Measurements from ENCODE around the gene EPB41L5.
"Not testable (repeated sequence)": the region's sequence is repeated elsewhere in the genome, so short reads cannot be mapped to it uniquely, and the experiment has no call there.

EPB41L5 gene

DNA sequence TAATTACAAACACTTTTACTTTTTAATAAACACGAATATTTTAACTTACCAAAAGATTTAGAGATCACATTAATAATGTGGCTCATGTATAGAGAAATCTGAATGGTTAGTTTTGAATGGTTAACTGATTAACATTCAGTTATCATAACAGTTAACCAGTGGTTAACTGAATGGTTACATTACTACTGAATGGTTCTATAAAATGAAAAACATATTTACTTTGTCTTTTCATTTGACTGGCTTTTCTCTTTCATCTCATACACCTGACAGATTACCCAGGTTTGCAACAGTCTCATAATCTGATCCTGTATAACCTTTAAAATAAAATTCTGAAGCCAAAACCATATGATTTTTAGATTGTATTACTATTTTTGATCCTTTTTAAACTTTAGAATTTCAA, 91.9 kb downstream of the EPB41L5 start:
- no peak for DNase-seq

GRCh38 chr2:120105360-120105759, 92.5 kb downstream of the EPB41L5 start:
- no peak for DNase-seq

- DNase-seq, result no peak
These were observed 95.2 kb downstream of the EPB41L5 start for GRCh38 chr2:120108049-120108448.

- DNase-seq, result no peak
These were observed 95.9 kb downstream of the EPB41L5 start for GRCh38 chr2:120108749-120109148.

- no peak for DNase-seq
These were observed 96.5 kb downstream of the EPB41L5 start for GRCh38 chr2:120109186-120110061.

GRCh38 chr2:120110062-120110362, 97.1 kb downstream of the EPB41L5 start:
- DNase-seq, result no peak

- DNase-seq, result no peak
These were observed 97.6 kb downstream of the EPB41L5 start for GRCh38 chr2:120110507-120110906.

DNA sequence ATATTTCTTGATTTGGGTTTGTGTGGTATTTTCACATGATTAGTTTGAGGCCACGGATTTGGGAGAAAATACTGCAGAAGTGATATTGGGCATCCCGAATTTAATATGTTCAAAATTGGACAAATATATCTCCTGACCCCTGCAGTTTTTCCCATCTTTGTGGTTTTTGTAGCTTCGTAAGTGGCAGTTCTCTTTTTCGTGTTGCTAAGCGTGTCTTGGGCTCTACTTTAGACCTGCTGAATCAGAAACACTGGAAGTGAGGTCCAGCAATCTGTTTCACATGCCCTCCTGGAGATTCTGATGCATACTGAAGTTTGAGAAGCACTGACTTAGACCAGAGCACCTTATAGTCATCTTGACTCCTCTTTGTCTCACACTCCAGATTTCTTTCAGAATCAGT, 98.3 kb downstream of the EPB41L5 start:
- DNase-seq, result no peak

- no peak for DNase-seq
These were observed 105.1 kb downstream of the EPB41L5 start for GRCh38 chr2:120118018-120118417.

DNA sequence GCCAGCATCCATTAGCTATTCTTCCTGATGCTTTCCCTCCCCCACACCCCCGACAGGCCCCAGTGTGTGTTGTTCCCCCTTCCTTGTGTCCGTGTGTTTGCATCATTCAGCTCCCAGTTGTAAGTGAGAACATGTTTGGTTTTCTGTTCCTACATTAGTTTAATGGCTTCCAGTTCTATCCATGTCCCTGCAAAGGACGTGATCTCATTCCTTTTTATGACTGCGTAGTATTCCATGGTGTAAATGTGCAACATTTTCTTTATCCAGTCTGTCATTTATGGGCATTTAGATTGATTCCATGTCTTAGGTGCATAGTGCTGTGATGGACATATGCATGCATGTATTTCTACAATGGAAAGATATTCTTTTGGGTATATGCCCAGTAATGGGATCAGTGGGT, 105.6 kb downstream of the EPB41L5 start:
- no peak for DNase-seq

DNA sequence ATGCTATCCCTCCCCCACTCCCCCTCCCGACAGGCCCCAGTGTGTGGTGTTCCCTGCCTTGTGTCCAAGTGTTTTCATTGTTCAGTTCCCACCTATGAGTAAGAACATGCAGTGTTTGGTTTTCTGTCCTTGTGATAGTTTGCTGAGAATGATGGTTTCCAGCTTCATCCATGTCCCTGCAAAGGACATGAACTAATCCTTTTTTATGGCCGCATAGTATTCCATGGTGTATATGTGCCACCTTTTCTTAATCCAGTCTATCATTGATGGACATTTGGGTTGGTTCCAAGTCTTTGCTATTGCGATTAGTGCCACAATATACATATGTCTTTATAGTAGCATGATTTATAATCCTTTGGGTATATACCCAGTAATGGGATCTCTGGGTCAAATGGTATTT, 108.5 kb downstream of the EPB41L5 start:
- not testable (repeated sequence) for DNase-seq

DNA sequence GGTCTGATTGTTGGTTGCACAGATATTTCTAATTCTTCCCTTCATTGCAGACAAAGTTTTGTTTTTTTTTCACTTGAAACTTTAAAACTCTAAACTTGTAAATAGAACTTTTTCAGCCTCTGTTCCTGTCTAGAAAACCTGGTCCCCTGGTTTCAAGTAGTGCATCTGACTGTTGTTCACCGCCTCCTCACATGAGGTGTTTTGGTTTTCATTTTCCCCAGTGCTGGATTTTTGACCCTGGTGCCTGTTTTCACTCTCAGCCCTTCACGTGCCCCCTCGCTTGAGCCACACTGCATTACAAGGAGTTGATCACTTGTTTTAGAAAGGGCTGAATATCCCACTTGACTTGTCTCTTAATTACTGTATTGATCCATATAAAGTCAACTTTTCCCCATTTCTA, 110.2 kb downstream of the EPB41L5 start:
- DNase-seq, result no peak

GRCh38 chr2:120125195-120125594, 112.3 kb downstream of the EPB41L5 start:
- no peak for DNase-seq

GRCh38 chr2:120128216-120128615, 115.3 kb downstream of the EPB41L5 start:
- no peak for DNase-seq

- DNase-seq, result no peak
These were observed 119.3 kb downstream of the EPB41L5 start for GRCh38 chr2:120132190-120132589.

GRCh38 chr2:120132691-120133090, 119.8 kb downstream of the EPB41L5 start:
- no peak for DNase-seq

GRCh38 chr2:120133572-120134244, 120.8 kb downstream of the EPB41L5 start:
- DNase-seq, result no peak

DNA sequence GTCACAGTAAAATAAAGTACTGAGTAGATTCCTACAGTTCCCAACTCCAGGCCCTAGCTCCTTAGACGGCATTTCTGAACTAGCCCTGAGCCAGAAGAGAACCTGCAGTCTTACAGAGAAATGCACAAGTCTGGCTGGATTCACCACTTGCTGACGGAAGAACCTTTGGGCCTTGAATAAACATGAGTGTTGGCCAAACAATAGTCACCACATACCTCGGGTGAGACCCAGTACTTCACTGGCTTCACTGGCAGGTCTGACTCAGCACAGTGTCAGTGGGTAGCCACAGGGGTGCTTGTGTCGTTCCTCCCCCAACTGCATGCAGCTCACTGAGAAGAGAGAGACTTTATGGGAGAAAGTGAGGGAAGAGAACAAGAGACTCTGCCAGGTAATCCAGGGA, 121.4 kb downstream of the EPB41L5 start:
- no peak for DNase-seq

- not testable (repeated sequence) for DNase-seq
These were observed 122.1 kb downstream of the EPB41L5 start for GRCh38 chr2:120135013-120135412.

GRCh38 chr2:120140866-120141265, 128.0 kb downstream of the EPB41L5 start:
- no peak for DNase-seq

DNA sequence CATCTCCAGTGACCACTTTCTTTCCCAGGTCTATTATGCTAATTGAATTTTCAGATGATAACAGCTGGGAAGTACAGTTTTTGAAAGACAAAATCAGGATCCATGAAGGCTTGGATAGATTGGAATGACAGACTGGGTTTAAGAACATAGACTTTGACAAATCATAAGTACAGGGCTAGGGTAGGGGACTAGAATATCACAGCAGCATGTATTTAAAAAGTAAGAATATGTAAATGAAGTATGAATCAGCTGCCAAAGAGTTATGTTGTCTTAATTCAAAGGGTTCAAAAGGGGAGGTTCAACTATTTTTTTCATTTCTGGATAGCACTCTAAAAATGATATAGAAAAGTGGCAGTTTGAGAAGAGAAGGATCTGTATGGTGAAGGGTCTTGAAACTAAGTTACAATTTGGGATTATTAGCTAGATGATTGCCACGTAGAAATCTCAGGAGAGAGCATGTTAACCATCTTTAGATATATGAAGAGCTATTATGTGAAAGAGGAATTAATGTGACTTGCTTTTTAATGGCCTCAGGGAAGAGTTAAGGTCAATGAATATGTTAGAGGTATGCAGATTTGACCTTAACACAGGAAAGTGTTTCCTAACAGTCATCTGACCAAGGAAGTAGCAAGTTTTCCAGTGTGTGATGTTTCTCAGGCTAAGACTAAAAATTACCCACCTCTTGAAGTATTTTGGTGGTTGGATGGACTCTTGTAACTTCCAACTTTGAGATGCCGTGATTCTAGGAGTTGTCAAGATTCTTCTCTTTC, 128.6 kb downstream of the EPB41L5 start:
- DNase-seq, result no peak

GRCh38 chr2:120142528-120143219, 129.8 kb downstream of the EPB41L5 start:
- no peak for DNase-seq

DNA sequence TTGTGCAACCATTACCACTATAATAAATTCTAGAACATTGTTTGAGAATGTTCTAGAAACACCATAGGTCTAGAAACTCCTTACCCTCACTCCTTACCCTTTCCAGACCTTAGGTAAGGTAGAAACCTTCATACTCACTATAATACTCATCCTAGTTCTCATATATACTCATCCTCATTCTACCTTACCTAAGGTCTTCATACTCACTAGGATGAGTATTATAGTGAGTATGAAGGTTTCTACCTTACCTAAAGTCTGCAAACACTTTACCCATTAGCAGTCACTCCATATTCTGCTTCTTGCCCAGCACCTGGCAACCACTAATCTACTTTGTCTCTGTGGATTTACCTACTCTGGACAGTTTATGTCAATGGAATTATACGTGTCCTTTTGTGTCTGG, 135.4 kb downstream of the EPB41L5 start:
- DNase-seq, result no peak

All from effector CD8-positive, alpha-beta T cell (primary cell).